Suprapubic skin (tissue), 4 donors: ENCODE measurements around the gene SFXN5. TPM values are rescaled to one million over a fixed set of nuclear protein-coding genes. Genes with fewer than 3 reads are reported as not detected.

Experiments
- DNase-seq, 2 donors: peaks; one replicate each; pipeline ENCODE4 v3.0.0-alpha.2; 2019; ENCODE audit warnings: low spot score in 2 of 2
- H3K27ac ChIP-seq: fragments of 200-600 bp; sonication (generic); one replicate; pipeline ENCODE4 v1.5.1; 2019
- H3K27me3 ChIP-seq: fragments of 200-600 bp; sonication (generic); one replicate; pipeline ENCODE4 v1.5.1; 2019
- H3K36me3 ChIP-seq: fragments of 200-600 bp; sonication (generic); one replicate; pipeline ENCODE4 v1.5.1; 2019
- H3K4me1 ChIP-seq: fragments of 200-600 bp; sonication (generic); one replicate; pipeline ENCODE4 v1.5.1; 2019
- H3K4me3 ChIP-seq: fragments of 200-600 bp; sonication (generic); one replicate; pipeline ENCODE4 v1.5.1; 2019; ENCODE audit warnings: mild to moderate bottlenecking
- H3K9me3 ChIP-seq: fragments of 200-600 bp; sonication (generic); one replicate; pipeline ENCODE4 v1.5.1; 2019
- EP300 ChIP-seq: sonication (generic); formaldehyde crosslinking; IDR thresholded peaks from one replicate; pipeline ENCODE4 v1.6.1; 2017; ENCODE audit warnings: antibody characterized with exemption
- POLR2A ChIP-seq, 2 donors: fragments of 450-650 bp; IDR thresholded peaks; one replicate each; pipeline ENCODE4 v1.6.1; 2017; ENCODE audit warnings: antibody characterized with exemption in 2 of 2, mild to moderate bottlenecking in 2 of 2, moderate library complexity in 2 of 2
- POLR2AphosphoS5 ChIP-seq, 3 donors: sonication (generic); formaldehyde crosslinking; IDR thresholded peaks; one replicate each; pipeline ENCODE4 v1.6.1; 2017; ENCODE audit warnings: antibody characterized with exemption in 3 of 3
- WGBS: methylation state at CpG from one replicate; pipeline ENCODE4 v1.1.5; 2018; 5-methylcytosine and 5-hydroxymethylcytosine counted together
- total RNA-seq, 4 donors: library from RNA; depleted of rRNA; stranded (reverse); fragments of >200 nt; gene quantifications; one replicate each; pipeline ENCODE4 v1.1.0, GENCODE V29; 2016
- TF ChIP-seq, protein P1 (sequence below), 2 donors: fragments of 200-600 bp in 1 of 2; fragments of 450-650 bp in 1 of 2; sonication (generic) in 1 of 2; IDR thresholded peaks; one replicate each; pipeline ENCODE4 v1.5.1; 2016 to 2019; ENCODE audit warnings: antibody characterized with exemption in 2 of 2, mild to moderate bottlenecking in 1 of 2, moderate library complexity in 1 of 2

The SFXN5 gene
- total RNA-seq, 4 donors from 2014 or later: 11.9 to 25.7 (median 18.8) TPM

- H3K27me3 ChIP-seq: no peaks in the 10 kb centered on the region
- no peaks in the 10 kb centered on the region for H3K4me1 ChIP-seq
- TF ChIP-seq POLR2AphosphoS5 (IDR thresholded peaks at IDR 0.05): no peak
- TF ChIP-seq POLR2A (IDR thresholded peaks at IDR 0.05): no peak
- TF ChIP-seq EP300: no peak
- TF ChIP-seq, protein P1, sequence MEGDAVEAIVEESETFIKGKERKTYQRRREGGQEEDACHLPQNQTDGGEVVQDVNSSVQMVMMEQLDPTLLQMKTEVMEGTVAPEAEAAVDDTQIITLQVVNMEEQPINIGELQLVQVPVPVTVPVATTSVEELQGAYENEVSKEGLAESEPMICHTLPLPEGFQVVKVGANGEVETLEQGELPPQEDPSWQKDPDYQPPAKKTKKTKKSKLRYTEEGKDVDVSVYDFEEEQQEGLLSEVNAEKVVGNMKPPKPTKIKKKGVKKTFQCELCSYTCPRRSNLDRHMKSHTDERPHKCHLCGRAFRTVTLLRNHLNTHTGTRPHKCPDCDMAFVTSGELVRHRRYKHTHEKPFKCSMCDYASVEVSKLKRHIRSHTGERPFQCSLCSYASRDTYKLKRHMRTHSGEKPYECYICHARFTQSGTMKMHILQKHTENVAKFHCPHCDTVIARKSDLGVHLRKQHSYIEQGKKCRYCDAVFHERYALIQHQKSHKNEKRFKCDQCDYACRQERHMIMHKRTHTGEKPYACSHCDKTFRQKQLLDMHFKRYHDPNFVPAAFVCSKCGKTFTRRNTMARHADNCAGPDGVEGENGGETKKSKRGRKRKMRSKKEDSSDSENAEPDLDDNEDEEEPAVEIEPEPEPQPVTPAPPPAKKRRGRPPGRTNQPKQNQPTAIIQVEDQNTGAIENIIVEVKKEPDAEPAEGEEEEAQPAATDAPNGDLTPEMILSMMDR (IDR thresholded peaks at IDR 0.05): no peak
- H3K4me3 ChIP-seq: no peak overlapping the region
- no peak overlapping the region for H3K27ac ChIP-seq
- DNase-seq: no peak
- H3K9me3 ChIP-seq: no peaks in the 10 kb centered on the region
- 90% methylated on average over 7 of the region's 7 CpGs for WGBS
- H3K36me3 ChIP-seq: peaks cover 3% of the 10 kb centered on the region
Observed at GRCh38 chr2:72971036-72971435, 100.5 kb downstream of the SFXN5 start.

DNA sequence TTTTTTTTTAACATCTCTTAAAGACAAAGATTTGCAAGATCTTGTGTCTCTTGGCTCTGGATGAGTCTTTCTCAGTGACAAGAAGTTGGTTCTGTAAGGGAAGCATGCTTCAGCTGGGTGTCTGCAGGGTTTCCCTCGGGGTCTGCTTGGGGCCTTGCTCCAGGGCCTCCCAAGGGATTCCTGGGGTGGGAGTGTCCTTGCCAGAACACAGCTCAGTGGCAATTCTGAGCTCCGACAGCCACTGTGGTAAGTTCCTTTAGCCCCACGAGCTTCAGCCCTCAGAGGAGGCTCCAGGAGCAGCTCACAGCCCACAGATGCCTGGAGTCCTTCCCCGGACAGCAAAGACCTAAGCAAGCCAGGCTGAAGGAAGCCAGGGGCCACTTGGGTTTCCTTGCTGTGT, 101.8 kb downstream of the SFXN5 start:
- Histone ChIP-seq H3K9me3 (no peaks in the 10 kb centered on the region), H3K36me3 (peaks cover 3% of the 10 kb centered on the region), H3K27me3 (no peaks in the 10 kb centered on the region), H3K4me1 (no peaks in the 10 kb centered on the region), H3K4me3 (no peak overlapping the region), H3K27ac (no peak overlapping the region)
- 61% methylated on average over 1 of the region's 4 CpGs for WGBS
- DNase-seq: no peak
- TF ChIP-seq, protein P1 (IDR thresholded peaks at IDR 0.05): no peak
- TF ChIP-seq POLR2AphosphoS5 (IDR thresholded peaks at IDR 0.05): no peak
- TF ChIP-seq POLR2A (IDR thresholded peaks at IDR 0.05): no peak
- no peak for TF ChIP-seq EP300

- Histone ChIP-seq H3K9me3 (no peaks in the 10 kb centered on the region), H3K36me3 (peaks cover 3% of the 10 kb centered on the region), H3K4me1 (no peaks in the 10 kb centered on the region), H3K27me3 (no peaks in the 10 kb centered on the region), H3K27ac (no peak overlapping the region), H3K4me3 (no peak overlapping the region)
- TF ChIP-seq POLR2AphosphoS5 (IDR thresholded peaks at IDR 0.05) (no peak), EP300 (no peak), POLR2A (IDR thresholded peaks at IDR 0.05) (no peak)
- TF ChIP-seq, protein P1 (IDR thresholded peaks at IDR 0.05): no peak
- DNase-seq: no peak
- 94% methylated on average over 7 of the region's 8 CpGs for WGBS
Observed at GRCh38 chr2:72968286-72968685, 103.2 kb downstream of the SFXN5 start.

DNA sequence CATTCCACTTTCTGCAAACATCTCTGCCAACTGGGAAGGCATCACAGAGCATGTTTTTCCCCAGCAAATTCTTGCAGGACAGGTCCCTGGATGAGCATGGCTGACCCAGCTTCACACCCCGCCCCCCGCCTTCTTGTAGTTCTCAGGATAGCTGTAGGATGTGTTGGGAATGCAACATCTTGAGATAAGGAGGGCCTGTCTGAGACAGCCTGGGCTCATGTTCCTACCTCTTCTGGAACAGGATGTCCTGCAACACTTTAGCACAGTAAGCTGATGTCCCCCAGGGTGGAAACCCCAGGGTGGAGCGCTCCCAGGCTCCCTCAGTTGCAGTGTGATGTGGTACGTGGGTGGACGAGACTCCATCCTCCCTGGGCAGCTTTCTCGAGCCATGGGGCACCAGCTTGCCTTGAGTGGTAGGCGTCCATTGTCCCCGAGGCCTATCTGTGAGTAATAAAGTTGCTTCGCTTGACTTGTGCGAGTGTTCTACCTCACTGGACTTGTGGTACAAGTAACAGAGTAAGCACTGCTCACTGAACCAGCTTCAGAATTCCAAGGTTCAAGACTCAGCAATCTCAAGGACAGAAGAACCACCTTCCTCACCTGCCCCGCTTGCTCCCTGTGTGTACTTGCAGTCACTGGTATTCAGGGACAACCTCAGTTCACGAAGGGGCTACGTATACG, 105.6 kb downstream of the SFXN5 start:
- 90% methylated on average over 13 of the region's 14 CpGs for WGBS
- H3K27ac ChIP-seq: no peak overlapping the region
- DNase-seq: no peak

GRCh38 chr2:72965016-72965415, 106.5 kb downstream of the SFXN5 start:
- no peak for DNase-seq
- TF ChIP-seq POLR2A (IDR thresholded peaks at IDR 0.05) (no peak), EP300 (no peak), POLR2AphosphoS5 (IDR thresholded peaks at IDR 0.05) (no peak)
- WGBS: 86% methylated on average over 9 of the region's 12 CpGs
- Histone ChIP-seq H3K36me3 (peaks cover 6% of the 10 kb centered on the region), H3K4me3 (no peak overlapping the region), H3K4me1 (no peaks in the 10 kb centered on the region), H3K27me3 (no peaks in the 10 kb centered on the region), H3K27ac (no peak overlapping the region), H3K9me3 (no peaks in the 10 kb centered on the region)

More for the DNA sequence above, 105.6 kb downstream of the SFXN5 start:
- no peaks in the 10 kb centered on the region for H3K9me3 ChIP-seq
- TF ChIP-seq POLR2AphosphoS5 (IDR thresholded peaks at IDR 0.05) (no peak), EP300 (no peak), POLR2A (IDR thresholded peaks at IDR 0.05) (no peak)
- TF ChIP-seq, protein P1 (IDR thresholded peaks at IDR 0.05): no peak
- H3K4me3 ChIP-seq: no peak overlapping the region
- no peaks in the 10 kb centered on the region for H3K4me1 ChIP-seq
- H3K36me3 ChIP-seq: peaks cover 5% of the 10 kb centered on the region
- H3K27me3 ChIP-seq: no peaks in the 10 kb centered on the region

GRCh38 chr2:72964146-72964525, 107.4 kb downstream of the SFXN5 start:
- DNase-seq: no peak
- Histone ChIP-seq H3K27ac (no peak overlapping the region), H3K9me3 (no peaks in the 10 kb centered on the region), H3K27me3 (no peaks in the 10 kb centered on the region), H3K36me3 (peaks cover 6% of the 10 kb centered on the region), H3K4me1 (no peaks in the 10 kb centered on the region), H3K4me3 (no peak overlapping the region)
- 90% methylated on average over 6 of the region's 6 CpGs for WGBS
- TF ChIP-seq, protein P1 (IDR thresholded peaks at IDR 0.05): no peak
- TF ChIP-seq POLR2AphosphoS5 (IDR thresholded peaks at IDR 0.05): no peak
- TF ChIP-seq POLR2A (IDR thresholded peaks at IDR 0.05): no peak
- TF ChIP-seq EP300: no peak
